HFFc6 (cell line): ENCODE measurements around the gene GNAO1. TPM values are rescaled to one million over a fixed set of nuclear protein-coding genes. Genes with fewer than 3 reads are reported as not detected.

Source experiments
- DNase-seq: peaks from one replicate; pipeline ENCODE4 v3.0.0-alpha.2; 2018
- H3K27ac Mint-ChIP-seq: 2 replicates; pipeline ENCODE4 v1.8.0; 2020; ENCODE audit warnings: mild to moderate bottlenecking, mixed read lengths
- H3K27me3 Mint-ChIP-seq: 2 replicates; pipeline ENCODE4 v1.8.0; 2021; ENCODE audit warnings: mild to moderate bottlenecking, moderate library complexity, mixed read lengths; ENCODE audit not compliant: insufficient read depth
- H3K36me3 Mint-ChIP-seq: 2 replicates; pipeline ENCODE4 v1.8.0; 2021; ENCODE audit warnings: low read depth, mixed read lengths
- H3K4me1 Mint-ChIP-seq: 2 replicates; pipeline ENCODE4 v1.8.0; 2020; ENCODE audit warnings: low read depth, mixed read lengths
- H3K4me3 Mint-ChIP-seq: 2 replicates; pipeline ENCODE4 v1.8.0; 2020; ENCODE audit warnings: mild to moderate bottlenecking, moderate library complexity, mixed read lengths
- H3K9me3 Mint-ChIP-seq: 2 replicates; pipeline ENCODE4 v1.8.0; 2020; ENCODE audit warnings: mild to moderate bottlenecking, mixed read lengths
- CTCF ChIP-seq: fragments of 200-600 bp; sonication (generic); IDR thresholded peaks from 2 replicates; pipeline ENCODE4 v1.5.0; 2021; ENCODE audit warnings: antibody characterized with exemption, mild to moderate bottlenecking
- total RNA-seq, 6 experiments: library from RNA; stranded (reverse); fragmentation: NEBNext Ultra II Directional; extraction: Animal tissue kit (Norgen Biotek cat#: 25700); gene quantifications; 2 replicates in 1 of 6; 3 replicates in 5 of 6; pipeline ENCODE4 v1.2.3, GENCODE V29; 2021

Gene GNAO1
- total RNA-seq, 6 experiments from 2014 or later: 0.07 to 0.48 (median 0.37) TPM; not detected in 1

GRCh38 chr16:56288019-56288418, 96.7 kb downstream of the GNAO1 start:
- Mint-ChIP-seq H3K27ac (no peak overlapping the region), H3K9me3 (no peaks in the 10 kb centered on the region), H3K4me3 (no peak overlapping the region), H3K27me3 (peaks cover 30% of the 10 kb centered on the region), H3K4me1 (peaks cover 9% of the 10 kb centered on the region), H3K36me3 (no peaks in the 10 kb centered on the region)
- no peak for DNase-seq
- no peak for TF ChIP-seq CTCF

GRCh38 chr16:56289416-56289815, 98.1 kb downstream of the GNAO1 start:
- no peaks in the 10 kb centered on the region for H3K9me3 Mint-ChIP-seq
- no peak for DNase-seq
- no peaks in the 10 kb centered on the region for H3K36me3 Mint-ChIP-seq
- H3K4me3 Mint-ChIP-seq: no peak overlapping the region
- no peak overlapping the region for H3K27ac Mint-ChIP-seq
- peaks cover 33% of the 10 kb centered on the region for H3K27me3 Mint-ChIP-seq
- no peak for TF ChIP-seq CTCF
- peaks cover 13% of the 10 kb centered on the region for H3K4me1 Mint-ChIP-seq

GRCh38 chr16:56289862-56290261, 98.6 kb downstream of the GNAO1 start:
- DNase-seq: no peak
- Mint-ChIP-seq H3K4me1 (peaks cover 17% of the 10 kb centered on the region), H3K36me3 (no peaks in the 10 kb centered on the region), H3K27ac (no peak overlapping the region), H3K27me3 (peaks cover 32% of the 10 kb centered on the region), H3K9me3 (no peaks in the 10 kb centered on the region), H3K4me3 (no peak overlapping the region)
- no peak for TF ChIP-seq CTCF

GRCh38 chr16:56294014-56294413, 102.7 kb downstream of the GNAO1 start:
- Mint-ChIP-seq H3K4me3 (no peak overlapping the region), H3K4me1 (peaks cover 18% of the 10 kb centered on the region), H3K27ac (no peak overlapping the region), H3K36me3 (no peaks in the 10 kb centered on the region), H3K27me3 (peaks cover 36% of the 10 kb centered on the region), H3K9me3 (no peaks in the 10 kb centered on the region)
- no peak for TF ChIP-seq CTCF
- DNase-seq: no peak

- TF ChIP-seq CTCF: no peak
- Mint-ChIP-seq H3K9me3 (no peaks in the 10 kb centered on the region), H3K27me3 (peaks cover 34% of the 10 kb centered on the region), H3K4me3 (no peak overlapping the region), H3K36me3 (no peaks in the 10 kb centered on the region), H3K27ac (no peak overlapping the region), H3K4me1 (peaks cover 18% of the 10 kb centered on the region)
- DNase-seq: peak; percentile 41
Observed at GRCh38 chr16:56294579-56294978, 103.3 kb downstream of the GNAO1 start.
